Fibroblast of pulmonary artery (primary cell): ENCODE results near the gene POLR1D.

ENCODE experiments used
- DNase-seq: peaks from one replicate; pipeline ENCODE4 v3.0.0-alpha.2; 2010; ENCODE audit warnings: low read depth
- H3K4me3 ChIP-seq: replicated peaks from 2 replicates; pipeline ENCODE4 v1.5.1; 2011; ENCODE audit warnings: low read depth, mild to moderate bottlenecking, control low read depth, low read length, moderate library complexity
- CTCF ChIP-seq: IDR thresholded peaks from 2 replicates; pipeline ENCODE4 v1.5.1; 2011; ENCODE audit warnings: mild to moderate bottlenecking, control low read depth, low read length, inconsistent platforms; ENCODE audit errors: missing control alignments

The POLR1D gene

DNA sequence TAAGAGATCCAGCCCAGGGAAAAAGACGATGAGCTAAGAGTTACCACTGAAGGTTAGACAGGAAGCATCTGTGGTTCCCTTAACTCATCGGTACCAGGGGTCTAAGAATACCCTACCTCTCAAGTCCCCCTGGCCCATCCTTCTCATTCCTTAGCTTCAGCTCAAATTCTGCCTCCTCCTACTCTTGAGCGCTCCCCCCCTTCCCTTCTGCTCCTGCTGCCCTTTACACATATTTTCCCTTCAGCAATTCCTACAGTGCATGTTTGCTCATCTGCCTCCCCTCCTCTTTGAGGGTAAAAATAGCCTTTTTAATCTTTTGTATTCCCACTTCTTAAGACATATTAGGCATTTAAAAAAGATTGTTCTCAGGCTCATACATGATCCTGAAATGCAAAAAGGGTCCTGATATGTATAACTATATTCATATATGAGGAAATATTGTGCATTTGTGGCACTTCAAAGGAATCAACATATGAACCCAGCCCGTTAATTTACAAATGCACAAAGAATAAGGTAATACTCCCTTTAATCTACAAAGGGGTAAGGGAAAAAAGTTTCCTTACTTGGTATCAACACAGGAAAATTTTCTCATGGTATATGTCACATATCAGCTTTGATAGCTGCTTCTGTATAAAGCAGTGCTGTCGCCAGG lies 34.5 kb upstream of the POLR1D start:
- TF ChIP-seq CTCF: no peak
- no peak overlapping the region for H3K4me3 ChIP-seq
- no peak for DNase-seq

DNA sequence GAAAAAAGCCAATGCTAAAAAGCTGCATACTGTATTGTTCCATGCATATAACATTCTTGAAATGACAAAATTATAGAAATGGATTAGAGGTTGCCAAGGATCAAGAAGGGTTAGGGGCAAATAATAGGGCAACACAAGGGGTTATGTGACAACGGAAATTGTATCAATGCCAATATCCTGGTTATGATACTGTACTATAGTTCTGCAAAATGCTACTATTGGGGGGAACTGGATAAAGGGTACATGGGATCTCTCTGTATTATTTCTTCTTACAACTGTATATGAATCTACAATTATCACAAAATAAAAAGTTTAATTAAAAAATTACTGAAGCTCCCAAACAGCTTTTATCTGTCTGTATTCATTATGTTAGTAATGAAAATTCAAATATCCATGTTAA lies 33.3 kb upstream of the POLR1D start:
- H3K4me3 ChIP-seq: no peak overlapping the region
- DNase-seq: no peak
- TF ChIP-seq CTCF: no peak

GRCh38 chr13:27592865-27593264 lies 28.8 kb upstream of the POLR1D start:
- H3K4me3 ChIP-seq: no peak overlapping the region
- TF ChIP-seq CTCF: no peak
- no peak for DNase-seq

DNA sequence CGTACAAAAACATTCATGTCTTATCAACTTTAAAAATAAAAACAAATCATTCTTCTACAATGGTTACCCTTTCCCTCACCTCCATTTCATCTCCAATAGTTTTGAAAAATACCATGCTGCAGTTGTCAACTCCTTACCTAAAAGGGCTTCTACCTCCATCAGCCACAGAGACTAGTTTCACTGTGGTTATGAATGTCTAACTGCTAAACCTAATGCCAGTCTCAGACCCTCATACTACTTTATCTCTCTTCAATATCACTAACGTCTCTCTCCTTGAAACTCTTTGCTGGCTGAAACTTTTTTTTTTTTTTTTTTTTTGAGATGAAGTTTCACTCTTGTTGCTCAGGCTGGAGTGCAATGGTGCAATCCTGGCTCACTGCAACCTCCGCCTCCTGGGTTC lies 28.4 kb upstream of the POLR1D start:
- no peak for TF ChIP-seq CTCF

GRCh38 chr13:27595055-27595811 lies 26.5 kb upstream of the POLR1D start:
- DNase-seq: no peak
- TF ChIP-seq CTCF: no peak
- no peak overlapping the region for H3K4me3 ChIP-seq

More for the DNA sequence above, 28.4 kb upstream of the POLR1D start:
- no peak for DNase-seq
- no peak overlapping the region for H3K4me3 ChIP-seq

DNA sequence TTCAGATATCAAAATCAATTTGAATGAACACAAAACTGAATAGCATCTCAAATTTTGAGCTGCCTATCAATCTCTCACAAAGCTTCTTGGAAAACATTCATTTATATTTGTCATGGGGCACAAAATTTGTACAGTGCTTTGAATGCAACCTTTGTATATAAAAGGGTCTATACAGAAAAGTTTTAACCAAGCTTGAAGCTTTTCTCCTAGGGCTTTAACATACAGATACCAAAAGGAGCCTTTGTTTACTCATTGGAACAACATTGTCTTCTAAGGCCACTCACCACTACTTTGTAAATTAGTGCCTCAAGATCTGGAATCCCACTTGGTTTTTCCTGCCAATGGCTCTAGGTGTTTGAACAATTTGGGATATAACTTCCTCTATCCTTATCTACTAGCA lies 22.6 kb upstream of the POLR1D start:
- H3K4me3 ChIP-seq: no peak overlapping the region
- DNase-seq: no peak
- TF ChIP-seq CTCF: no peak
